HFF-Myc (cell line): ENCODE measurements around the gene ALX1.

Experiments used
- DNase-seq: peaks from one replicate; pipeline ENCODE4 v3.0.0-alpha.2; 2011; ENCODE audit warnings: low read depth; ENCODE audit errors: extremely low read depth
- H3K4me3 ChIP-seq: replicated peaks from 2 replicates; pipeline ENCODE4 v1.5.1; 2011; ENCODE audit warnings: low read depth, mild to moderate bottlenecking, control low read depth, low read length
- CTCF ChIP-seq: IDR thresholded peaks from 2 replicates; pipeline ENCODE4 v1.5.1; 2012; ENCODE audit warnings: mild to moderate bottlenecking, low read depth, low read length, control low read depth; ENCODE audit errors: missing control alignments

ALX1 gene

GRCh38 chr12:85322715-85323114 lies 42.7 kb downstream of the ALX1 start:
- H3K4me3 ChIP-seq = no peak overlapping the region
- no peak for DNase-seq
- no peak for TF ChIP-seq CTCF

- DNase-seq = no peak
- TF ChIP-seq CTCF = no peak
- no peak overlapping the region for H3K4me3 ChIP-seq
These were observed 45.4 kb downstream of the ALX1 start for GRCh38 chr12:85325442-85325841.

DNA sequence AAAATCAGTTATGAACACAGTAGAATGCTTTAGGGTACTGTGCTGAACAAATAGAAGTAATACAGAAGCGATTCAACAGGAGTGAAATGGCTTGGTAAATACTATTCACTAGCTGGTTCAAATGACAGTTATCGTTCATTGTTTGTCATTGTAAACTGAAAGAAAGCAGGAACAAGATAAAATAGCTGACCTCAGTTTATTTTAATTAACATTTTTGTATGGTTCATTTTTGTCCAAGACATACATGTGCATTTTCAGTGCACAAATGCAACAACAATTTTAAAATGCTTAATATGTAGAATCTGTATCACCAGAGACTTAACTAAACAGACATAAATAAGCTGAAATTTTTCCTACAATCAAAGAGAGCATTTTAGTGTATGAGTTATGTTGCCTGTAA lies 49.9 kb downstream of the ALX1 start:
- DNase-seq = no peak
- no peak overlapping the region for H3K4me3 ChIP-seq
- no peak for TF ChIP-seq CTCF

DNA sequence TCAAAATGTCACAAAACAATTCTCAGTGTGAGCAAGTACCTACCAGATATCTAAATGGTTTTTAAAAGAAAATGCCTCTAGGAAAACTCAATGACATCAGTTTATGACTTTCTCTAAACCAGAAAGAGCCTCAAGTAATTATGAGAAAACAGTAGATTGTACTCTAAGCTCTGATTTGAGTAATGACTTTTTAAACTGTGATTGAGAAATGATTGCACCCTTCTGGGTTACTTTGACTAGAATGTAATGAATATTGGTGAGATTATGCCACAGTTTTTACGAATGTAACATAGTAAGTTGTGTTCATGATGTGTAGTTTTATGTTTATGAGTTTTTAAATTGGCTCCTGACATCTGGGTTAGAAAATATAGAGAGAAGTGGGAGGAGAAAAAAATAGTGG lies 68.8 kb downstream of the ALX1 start:
- H3K4me3 ChIP-seq = no peak overlapping the region
- DNase-seq = no peak
- no peak for TF ChIP-seq CTCF

DNA sequence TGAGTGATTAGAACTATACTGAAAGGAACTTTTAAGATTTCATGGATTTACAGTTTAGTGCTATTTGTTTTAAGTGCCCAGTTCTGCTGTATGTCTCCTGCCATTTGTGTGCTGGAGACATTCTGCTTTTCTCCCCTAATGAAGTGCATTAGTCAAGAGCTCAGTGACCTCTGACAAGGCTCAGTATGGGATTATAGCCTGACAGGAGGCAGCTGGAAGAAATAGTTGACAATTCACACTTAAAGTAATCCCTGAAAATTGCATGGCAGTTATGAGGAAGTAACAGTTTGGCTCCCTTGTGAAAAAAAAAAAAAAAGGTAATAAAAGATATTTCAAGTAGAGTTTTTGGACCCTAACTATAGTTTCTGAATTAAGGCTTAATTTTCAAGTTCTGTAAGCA lies 70.3 kb downstream of the ALX1 start:
- DNase-seq = no peak
- H3K4me3 ChIP-seq = no peak overlapping the region
- TF ChIP-seq CTCF = no peak
